ENCODE data around the gene RABGAP1L.

- no peak for TF ChIP-seq TAF1 (IDR thresholded peaks at IDR 0.05; ENCODE audit: borderline replicate concordance, low read depth, low read length)
- TF ChIP-seq POLR2A (IDR thresholded peaks at IDR 0.05; ENCODE audit: low read depth, low read length), result no peak
- TF ChIP-seq POLR2AphosphoS5 (IDR thresholded peaks at IDR 0.05; ENCODE audit: low read depth, low read length), result no peak
These were observed 115.6 kb downstream of the RABGAP1L start for GRCh38 chr1:174274884-174275283.

Measured in GM12892 (cell line).